ENCODE measurements around the gene BEST3.
"Not testable (repeated sequence)": the region's sequence is repeated elsewhere in the genome, so short reads cannot be mapped to it uniquely, and the experiment has no call there.

BEST3 gene

DNA sequence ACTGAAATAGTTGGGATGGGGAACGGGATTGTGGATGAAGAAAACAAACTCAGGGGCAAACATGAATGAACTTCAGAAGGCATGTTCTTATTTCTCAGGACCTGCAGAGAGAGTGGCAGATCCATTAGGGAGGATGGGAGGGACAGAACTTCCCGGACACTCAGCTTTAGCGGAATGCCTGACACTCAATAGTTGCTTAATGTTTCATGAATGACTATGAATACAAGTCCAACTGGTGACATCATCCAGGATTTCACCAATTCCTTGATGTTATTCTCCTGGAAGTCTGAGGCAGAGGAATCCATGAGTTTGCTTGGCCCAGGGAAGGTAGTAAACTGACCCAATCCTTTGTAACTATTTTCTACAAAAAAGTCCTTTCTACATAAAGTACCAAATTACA, 50.6 kb downstream of the BEST3 start:
- DNase-seq (ENCODE audit: low read depth in 2 of 2): peak; percentile 69 to 72

DNA sequence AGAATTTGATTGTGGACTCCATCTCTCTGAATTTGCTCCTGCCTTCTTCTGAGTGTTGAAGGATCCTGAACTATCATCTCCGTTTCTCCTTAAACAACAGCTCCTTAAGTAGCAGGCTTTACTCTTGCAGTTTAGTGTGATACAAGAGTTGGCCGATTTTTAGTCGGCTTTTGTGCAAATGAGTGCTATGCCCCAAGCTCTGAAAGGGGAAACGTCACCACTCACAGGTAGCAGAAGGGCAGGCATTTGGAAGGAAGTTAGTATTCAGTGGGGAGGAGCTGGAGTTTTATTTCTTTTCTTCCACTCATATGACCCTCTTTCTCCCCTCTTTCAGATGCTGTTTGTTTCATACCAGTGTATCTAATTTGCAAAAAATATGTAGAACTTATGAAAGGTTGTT, 51.9 kb downstream of the BEST3 start:
- DNase-seq (ENCODE audit: low read depth in 2 of 2): no peak

DNA sequence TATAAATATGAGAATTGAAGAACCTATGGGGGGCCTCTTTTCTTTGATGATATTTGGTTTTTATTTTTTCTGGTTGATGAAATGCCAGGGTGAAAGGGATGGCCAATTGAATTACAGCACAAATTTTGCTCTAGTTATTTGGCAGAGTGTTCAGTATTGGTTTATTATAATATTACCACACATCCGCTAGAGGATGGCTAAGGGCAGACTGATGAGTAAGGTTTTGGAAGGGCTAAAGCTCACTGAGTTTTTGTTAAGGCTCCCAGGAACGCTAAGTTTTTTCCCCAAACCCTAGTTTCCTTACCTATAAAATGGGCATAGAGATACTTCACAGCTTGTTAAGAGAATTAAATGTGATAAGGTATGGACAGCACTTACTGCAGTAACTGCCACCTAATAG, 54.1 kb downstream of the BEST3 start:
- DNase-seq (ENCODE audit: low read depth in 2 of 2): no peak

DNA sequence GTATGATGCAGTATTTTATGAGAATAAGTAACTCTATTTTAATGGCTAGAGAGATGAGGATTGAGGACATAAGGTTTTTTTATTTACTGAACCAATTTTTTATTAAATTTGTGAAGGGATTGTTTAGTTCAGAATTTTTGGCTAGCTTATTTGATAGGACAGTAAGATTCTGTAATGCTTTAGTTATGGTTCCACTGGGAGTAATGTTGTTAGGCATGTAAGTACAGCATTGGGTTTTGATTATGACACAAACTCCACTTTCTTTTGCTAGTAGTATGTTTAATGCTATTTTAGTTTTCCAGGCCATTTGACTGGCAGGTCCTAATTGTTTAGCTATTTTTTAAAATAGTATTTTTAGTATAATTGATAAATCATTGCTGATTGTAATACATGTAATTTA, 54.6 kb downstream of the BEST3 start:
- no peak for DNase-seq (ENCODE audit: low read depth in 2 of 2)

DNA sequence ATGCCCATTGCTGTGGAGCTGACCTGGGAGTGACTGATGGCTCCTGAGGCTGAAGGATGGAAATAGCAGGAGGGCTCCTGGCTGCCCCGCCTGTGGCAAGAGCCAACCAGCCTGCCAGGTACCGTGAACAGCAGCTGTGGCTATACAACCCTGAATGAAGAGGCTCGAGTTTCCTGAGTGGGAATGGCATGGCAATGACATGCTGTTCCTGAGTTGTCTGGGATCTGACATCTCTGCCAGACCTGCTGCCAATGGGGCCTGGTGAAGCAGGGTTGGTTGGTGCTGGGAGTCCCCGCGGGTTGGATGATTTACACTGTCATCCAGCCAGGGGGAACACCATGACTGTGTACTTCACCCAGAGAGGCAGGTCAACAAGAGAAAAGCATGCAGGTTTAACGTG, 56.6 kb downstream of the BEST3 start:
- no peak for DNase-seq (ENCODE audit: low read depth in 2 of 2)

DNA sequence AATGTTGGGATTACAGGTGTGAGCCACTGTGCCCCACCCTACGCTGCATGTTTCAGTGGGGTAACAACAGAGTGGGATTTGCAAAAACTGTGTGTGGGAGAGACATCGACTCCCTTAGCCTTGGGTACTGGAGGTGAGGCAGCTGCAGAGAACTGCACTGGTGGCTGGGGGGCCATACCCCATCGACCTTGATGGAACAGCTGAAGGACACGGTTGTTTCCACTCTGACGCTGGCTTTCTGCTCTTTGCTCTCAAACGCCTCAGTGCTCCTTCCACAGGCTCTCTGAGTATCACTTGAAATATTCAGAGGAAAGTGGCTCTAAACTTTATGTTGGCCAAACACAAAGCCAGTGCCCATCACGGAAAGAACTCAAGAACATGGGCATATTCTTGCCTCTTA, 57.6 kb downstream of the BEST3 start:
- no peak for DNase-seq (ENCODE audit: low read depth in 2 of 2)

DNA sequence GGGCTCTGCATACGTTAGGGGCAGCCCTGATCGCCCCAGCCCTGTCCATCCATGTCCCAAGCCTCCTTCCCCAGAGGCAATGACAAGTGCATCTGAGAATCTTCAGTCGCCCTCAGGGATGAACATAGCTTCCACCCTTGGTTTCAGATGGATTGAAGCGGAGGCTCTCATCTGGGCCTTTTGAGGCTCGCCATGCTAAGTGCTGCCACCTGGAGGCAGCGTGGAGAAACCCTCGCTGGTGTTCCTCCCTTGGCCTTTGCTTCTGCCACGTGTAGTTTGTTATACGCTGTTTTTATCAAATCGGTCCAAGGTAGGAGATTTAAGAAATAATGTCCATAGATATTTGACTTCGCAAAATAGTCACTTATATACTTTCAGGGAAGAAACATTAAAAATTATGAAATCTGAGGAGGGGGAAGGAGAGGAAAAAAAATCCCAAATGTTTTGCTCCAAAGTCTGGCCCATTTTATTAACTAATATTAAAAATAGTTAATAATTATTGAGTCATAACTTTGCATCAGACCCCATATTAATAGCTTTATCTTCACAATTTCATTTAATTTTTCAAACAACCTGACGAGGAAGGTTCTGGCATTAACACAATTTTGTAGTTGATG, 59.6 kb downstream of the BEST3 start:
- DNase-seq (ENCODE audit: low read depth in 2 of 2): peak; percentile 22 to 30

DNA sequence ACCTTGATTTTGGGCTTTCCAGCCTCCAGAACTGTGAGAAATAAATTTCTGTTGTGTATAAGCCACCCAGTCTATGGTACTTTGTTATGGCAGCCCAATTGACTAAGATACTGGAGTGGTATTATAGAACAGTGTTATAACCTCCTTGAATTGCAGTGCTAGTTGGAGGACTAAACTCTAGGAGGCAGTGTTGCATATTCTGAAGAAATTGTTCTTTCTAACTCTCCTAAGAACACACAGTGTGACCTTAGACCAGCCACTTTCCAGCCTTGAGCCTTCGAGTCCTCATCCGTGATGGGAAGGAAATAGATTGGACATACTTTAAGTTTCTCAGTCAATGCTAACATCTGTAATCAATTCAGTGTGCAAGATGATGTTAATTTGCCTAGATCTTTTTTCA, 66.0 kb downstream of the BEST3 start:
- no peak for DNase-seq (ENCODE audit: low read depth in 2 of 2)

DNA sequence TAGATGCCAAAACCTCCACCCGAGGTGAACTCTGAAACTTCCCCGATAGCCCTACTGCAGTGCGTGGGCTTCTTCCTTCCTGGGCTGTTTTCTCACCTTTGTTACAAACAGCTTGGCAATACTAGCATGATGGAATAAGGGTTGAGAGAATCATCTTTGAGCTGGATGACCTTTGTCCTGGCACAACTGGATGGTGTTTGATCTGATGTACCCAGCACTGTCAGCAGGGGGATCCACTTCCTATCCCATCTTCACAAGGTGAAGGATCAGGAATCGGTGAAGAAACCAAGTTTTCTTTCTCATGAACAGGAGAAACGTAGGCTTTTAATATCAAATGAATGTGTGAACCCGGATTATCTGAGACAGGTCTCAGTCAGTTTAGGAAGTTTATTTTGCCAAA, 68.9 kb downstream of the BEST3 start:
- no peak for DNase-seq (ENCODE audit: low read depth in 2 of 2)

DNA sequence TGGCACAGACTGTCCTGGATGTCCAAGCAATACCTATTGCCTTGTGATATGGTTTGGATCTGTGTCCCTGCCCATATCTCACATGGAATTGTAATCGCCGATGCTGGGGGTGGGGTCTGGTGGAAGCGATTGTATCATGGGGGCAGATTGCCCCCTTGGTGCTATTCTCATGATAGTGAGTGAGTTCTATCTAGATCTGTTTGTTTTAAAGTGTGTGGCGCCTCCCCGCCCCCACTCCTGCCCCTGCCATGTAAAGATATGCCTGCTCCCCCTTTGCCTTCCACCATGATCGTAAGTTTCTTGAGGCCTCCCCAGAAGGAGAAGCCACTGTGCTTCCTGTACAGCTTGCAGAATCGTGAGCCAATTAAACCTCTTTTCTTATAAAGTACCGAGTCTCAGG, 71.6 kb downstream of the BEST3 start:
- no peak for DNase-seq (ENCODE audit: low read depth in 2 of 2)

DNA sequence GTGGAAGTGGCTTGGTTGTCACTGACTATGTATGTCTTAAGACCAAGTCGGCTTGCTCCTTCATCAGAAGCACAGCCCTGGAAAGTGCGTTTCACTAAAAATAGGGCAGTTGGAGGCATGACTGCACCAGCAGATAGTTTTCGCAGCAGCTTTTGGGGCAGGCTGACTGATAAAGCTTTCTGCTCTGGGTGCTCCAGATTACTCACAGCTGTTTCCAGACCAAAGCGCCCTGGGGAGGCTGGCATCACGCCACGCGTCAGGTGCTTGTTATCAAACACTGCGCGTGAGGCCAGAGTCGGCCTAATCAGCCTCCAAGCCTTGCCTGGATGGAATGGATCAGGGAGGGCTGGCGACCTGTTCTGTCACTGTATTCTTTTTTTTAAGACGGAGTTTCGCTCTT, 75.1 kb downstream of the BEST3 start:
- no peak for DNase-seq (ENCODE audit: low read depth in 2 of 2)

DNA sequence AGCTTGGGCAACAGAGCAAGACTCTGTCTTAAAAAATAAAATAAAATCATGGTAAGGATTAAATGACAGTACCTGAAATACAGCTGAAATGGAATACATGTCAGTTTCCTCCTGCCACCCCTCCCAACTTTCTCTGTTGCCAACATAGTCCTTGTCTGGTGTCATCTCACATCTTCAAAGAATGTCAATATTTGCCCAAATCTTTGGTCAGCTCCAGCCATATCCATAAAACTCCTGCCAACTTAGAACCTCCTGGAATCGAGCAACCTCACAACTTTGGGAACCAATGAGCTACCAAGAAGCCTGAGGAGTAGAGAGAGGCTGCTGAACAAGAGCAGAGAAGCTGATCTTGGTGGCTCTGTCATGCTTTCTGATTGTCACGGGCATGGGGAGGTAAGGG, 77.6 kb downstream of the BEST3 start:
- no peak for DNase-seq (ENCODE audit: low read depth in 2 of 2)

DNA sequence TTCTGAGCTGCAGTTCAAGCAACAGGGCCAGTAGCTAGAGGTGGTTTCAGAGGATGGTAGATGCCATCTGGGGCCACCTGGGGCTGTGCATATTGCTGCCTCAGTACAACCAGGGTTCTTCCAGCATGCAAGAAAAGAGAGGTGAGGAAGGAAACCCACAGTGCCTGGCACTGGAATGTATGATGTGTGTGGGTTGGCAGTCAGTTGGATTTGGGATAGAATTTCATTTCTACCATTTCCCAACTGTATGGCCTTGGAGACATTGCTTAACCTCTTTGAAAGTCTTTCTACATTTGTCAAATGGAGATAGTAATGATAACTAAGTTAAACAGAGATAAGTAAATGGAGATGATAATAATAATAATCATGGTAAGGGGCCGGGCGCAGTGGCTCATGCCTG, 78.2 kb downstream of the BEST3 start:
- no peak for DNase-seq (ENCODE audit: low read depth in 2 of 2)

DNA sequence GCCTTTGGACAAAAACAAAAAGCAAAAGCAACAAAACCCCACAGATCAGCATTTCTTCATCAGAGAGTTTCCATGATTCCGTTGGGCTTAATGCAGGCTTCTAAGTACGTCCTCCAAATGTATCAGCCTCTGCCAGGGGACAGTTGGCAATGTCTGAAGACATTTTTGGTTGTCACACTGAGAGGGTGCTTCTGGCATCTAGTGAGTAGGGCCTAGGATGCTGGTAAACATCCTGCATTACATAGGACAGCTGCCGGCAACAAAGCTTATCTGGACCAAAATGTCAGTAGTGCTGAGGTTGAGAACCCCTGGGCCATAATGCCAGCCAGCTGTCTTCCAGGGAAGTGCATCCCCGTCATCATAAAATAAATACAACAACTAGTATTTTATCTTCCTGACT, 79.0 kb downstream of the BEST3 start:
- no peak for DNase-seq (ENCODE audit: low read depth in 2 of 2)

DNA sequence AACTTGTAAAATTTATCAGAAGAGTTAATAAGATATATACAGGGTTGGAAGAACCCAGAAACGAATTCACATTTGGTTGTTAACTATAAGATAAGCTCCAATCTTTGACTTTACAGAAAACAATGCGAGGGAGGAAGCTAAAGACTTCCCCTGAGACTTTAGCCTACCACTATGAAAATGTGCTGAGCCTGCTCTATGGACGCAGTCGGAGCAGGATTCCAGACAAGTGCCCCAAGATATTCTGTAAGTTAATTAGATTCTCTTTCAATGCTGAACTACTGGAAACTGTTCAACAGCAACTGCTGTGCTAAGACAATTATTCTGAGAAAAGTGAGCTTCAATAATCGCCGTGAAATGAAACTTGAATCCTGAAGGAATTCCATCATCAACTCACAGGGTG, 80.1 kb downstream of the BEST3 start:
- no peak for DNase-seq (ENCODE audit: low read depth in 2 of 2)

DNA sequence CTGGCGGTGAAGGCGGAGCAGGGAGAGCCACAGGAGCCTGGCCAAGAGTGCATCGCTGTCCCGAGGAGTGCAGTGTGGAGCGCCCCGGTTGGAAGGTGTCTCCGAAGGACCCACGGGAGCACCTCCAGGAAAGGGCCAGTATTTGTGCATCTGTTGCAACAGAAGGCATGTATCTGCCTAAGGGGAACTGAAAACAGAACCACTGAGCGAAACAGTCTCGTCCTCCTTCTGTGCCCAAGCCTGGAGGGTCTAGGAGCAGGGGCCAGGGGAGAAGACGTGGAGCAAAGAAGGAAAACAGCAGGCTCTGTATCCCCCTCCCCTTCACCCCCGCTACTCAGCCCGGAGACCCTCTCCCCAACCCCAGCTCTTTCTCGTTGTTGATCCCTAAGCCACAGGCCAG, 83.1 kb downstream of the BEST3 start:
- DNase-seq (ENCODE audit: low read depth in 2 of 2): no peak

DNA sequence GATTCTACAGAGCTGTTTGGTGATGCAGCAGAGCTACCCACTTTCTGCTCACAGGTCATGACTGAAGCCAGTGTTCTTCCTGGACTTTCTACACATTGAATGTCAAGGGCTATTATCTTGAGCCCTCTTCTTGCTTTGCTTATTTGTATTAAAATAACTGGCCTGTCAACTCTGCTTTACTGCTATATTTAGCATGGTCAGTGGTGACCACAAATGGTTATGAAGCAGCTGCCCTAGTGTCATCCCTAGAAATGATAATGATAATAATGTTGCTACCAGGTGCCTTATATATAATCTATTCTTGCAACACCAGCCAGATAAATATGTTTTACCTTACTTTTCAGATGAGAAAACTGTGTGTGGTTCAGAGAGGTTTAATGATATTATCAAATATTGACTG, 85.8 kb downstream of the BEST3 start:
- DNase-seq (ENCODE audit: low read depth in 2 of 2): no peak

DNA sequence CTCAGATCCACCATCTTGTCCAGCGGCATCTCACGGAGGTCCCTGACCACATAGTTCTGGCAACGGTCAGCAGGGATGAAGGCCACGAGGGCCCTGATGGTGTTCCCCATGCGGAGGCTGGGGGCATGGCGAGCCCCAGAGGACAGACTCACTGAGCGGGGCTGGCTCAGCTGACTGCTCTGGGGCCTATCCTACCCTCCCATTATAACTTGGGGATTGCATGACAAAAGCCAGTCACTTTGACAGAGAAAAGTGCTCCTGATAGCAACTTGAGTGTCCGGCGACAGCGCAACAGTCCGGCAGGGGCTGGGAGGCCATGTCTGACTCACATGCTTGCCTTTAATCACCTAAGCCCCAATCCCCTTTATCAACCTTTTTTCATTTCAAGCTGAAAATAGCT, 88.4 kb downstream of the BEST3 start, which contains the start of gene LRRC10:
Gene LRRC10, minus strand, starts transcription at position 179 of the 400 bp plus-strand sequence. Its CDS starts 69 bp downstream, at position 110.
- DNase-seq (ENCODE audit: low read depth in 2 of 2): no peak

DNA sequence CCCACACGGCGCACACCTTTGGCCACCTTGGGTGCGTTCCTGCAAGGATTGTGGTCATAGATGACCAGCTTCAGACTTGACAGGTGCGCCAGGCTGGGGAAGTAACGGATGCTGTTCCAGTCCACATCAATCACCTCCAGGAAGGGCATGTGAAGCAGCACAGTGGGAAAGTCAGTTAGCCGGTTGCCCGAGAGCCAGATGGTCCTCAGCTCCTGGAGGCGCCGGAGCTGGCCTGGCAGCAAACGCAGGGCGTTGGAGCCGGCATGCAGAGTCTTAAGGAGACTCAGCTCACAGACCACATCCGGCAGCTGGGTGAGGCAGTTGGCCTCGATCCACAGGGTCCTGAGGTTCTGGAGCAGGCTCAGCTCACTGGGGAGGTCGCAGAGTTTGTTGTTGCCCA, 89.0 kb downstream of the BEST3 start:
- DNase-seq (ENCODE audit: low read depth in 2 of 2): no peak

DNA sequence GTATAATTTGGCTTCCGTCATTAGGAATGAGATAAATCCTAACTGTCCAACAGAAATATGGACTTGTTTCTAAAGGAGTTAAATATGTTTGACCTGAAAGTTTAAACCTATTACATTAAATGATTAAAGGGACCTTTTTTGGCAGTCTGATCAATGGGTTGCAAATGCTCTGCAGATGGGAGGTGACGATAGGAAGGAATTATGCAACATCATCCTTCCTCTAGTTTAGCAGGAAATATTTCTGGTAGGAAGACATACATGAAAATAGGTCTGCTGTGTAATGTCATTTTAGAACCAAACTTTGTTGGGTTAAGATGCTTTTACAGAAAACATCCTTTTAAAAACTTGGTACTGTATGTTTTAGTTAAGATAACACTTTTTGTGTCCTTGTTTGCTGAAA, 91.0 kb downstream of the BEST3 start:
- DNase-seq (ENCODE audit: low read depth in 2 of 2): no peak

DNA sequence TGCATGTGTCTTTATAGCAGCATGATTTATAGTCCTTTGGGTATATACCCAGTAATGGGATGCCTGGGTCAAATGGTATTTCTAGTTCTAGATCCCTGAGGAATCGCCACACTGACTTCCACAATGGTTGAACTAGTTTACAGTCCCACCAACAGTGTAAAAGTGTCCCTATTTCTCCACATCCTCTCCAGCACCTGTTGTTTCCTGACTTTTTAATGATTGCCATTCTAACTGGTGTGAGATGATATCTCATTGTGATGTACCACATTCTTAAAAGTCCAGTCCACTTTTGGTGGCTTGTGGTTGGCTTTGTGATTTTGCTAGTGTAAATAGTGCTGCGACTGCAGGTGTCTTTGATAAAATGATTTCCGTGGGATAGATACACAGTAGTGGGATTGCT, 94.8 kb downstream of the BEST3 start:
- not testable (repeated sequence) for DNase-seq (ENCODE audit: low read depth in 2 of 2)
